GM10248 (cell line): ENCODE data around the gene PRKCE.

Experiments used
- CTCF ChIA-PET: fragments of 300-600 bp; sonication (Branson Sonifier 250); formaldehyde crosslinking; extraction: SDS; loops from one replicate; lab custom pipeline; 2021; ENCODE audit warnings: antibody characterized with exemption; lab: Yijun Ruan, JAX
- POLR2A ChIA-PET: fragments of 350-650 bp; sonication (Branson Sonifier 250); formaldehyde crosslinking; extraction: SDS; loops from one replicate; lab custom pipeline; 2020; ENCODE audit warnings: antibody characterized with exemption; lab: Yijun Ruan, JAX
- DNase-seq: peaks from one replicate; pipeline ENCODE4 v3.0.0; 2012; ENCODE audit errors: extremely low spot score
- TF ChIP-seq, protein P1 (sequence below): IDR thresholded peaks from 2 replicates; pipeline ENCODE4 v1.5.1; 2012; ENCODE audit warnings: mild to moderate bottlenecking, low read depth; ENCODE audit errors: extremely low read depth, missing control alignments, control extremely low read depth

The PRKCE gene

DNA sequence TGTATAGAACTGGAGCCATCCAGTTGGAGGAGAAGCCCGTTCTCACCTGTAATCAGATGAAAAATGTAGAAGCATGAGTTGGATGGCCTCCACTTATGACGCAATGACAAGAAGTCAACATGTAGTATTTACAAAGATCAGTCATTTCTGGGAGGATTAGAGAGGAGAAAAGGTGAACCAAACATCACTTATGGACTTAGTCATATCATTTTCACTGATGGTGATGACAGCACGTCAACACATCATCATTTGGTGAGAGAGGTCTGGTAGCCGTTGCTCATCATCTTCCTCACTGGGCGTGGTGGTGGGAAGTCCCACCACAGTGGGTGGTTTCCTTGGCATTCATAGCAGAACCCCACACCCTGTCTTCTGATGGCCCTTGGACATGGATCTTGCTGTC lies 381.5 kb downstream of the PRKCE start:
- TF ChIP-seq, protein P1, sequence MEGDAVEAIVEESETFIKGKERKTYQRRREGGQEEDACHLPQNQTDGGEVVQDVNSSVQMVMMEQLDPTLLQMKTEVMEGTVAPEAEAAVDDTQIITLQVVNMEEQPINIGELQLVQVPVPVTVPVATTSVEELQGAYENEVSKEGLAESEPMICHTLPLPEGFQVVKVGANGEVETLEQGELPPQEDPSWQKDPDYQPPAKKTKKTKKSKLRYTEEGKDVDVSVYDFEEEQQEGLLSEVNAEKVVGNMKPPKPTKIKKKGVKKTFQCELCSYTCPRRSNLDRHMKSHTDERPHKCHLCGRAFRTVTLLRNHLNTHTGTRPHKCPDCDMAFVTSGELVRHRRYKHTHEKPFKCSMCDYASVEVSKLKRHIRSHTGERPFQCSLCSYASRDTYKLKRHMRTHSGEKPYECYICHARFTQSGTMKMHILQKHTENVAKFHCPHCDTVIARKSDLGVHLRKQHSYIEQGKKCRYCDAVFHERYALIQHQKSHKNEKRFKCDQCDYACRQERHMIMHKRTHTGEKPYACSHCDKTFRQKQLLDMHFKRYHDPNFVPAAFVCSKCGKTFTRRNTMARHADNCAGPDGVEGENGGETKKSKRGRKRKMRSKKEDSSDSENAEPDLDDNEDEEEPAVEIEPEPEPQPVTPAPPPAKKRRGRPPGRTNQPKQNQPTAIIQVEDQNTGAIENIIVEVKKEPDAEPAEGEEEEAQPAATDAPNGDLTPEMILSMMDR: no peak
- no peak for DNase-seq
- ChIA-PET CTCF (no interaction called here), POLR2A (no interaction called here)

DNA sequence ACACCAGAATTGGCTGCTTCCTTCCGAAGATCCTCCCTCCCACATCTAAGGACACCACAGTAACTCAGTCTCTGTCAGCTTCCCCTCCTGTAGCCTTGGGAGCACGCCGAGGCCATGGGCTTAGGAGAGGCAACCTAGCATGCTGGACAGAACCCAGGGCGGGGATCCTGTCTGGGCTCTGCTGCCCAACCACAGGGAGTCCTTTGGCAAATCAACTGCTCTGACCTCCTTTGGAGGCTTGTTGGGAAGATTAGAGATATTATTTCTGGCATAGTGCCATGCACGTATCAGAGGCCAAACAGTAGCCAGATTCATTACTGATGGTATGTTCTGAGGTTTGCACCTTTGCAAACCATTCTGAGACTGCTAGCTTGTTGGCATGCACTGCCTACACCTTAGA lies 383.1 kb downstream of the PRKCE start:
- DNase-seq: no peak
- POLR2A ChIA-PET: no interaction called here
- TF ChIP-seq, protein P1: no peak
- CTCF ChIA-PET: interaction anchor here (1.4 kb wide), 1 partner anchor 12 kb away, joined by 4 read pairs; no protein-coding TSS in a partner anchor

DNA sequence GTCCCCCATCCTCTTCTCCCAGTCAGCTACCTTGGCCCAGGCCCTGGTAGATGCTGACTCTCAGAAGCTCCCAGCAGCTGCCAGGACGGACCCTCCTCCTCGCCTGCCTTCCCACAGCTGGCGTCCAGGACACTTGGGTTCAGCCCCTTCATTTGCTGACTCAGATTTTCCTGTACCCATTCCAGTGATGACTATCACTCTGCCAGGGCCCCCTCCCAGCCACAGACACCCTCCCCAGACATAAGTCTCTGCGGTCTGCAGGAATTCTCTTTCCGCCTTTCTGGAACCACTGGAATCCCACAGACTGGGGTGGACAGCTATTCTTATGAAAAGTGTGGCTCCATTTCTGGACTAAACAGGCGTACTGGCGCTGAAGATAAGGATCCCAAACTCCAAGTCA lies 385.5 kb downstream of the PRKCE start:
- DNase-seq: no peak
- ChIA-PET CTCF (interaction anchor here (0.9 to 1.2 kb wide), 2 partner anchors 9 to 12 kb away, joined by 3 to 5 read pairs; no protein-coding TSS in a partner anchor), POLR2A (no interaction called here)
- TF ChIP-seq, protein P1: no peak

DNA sequence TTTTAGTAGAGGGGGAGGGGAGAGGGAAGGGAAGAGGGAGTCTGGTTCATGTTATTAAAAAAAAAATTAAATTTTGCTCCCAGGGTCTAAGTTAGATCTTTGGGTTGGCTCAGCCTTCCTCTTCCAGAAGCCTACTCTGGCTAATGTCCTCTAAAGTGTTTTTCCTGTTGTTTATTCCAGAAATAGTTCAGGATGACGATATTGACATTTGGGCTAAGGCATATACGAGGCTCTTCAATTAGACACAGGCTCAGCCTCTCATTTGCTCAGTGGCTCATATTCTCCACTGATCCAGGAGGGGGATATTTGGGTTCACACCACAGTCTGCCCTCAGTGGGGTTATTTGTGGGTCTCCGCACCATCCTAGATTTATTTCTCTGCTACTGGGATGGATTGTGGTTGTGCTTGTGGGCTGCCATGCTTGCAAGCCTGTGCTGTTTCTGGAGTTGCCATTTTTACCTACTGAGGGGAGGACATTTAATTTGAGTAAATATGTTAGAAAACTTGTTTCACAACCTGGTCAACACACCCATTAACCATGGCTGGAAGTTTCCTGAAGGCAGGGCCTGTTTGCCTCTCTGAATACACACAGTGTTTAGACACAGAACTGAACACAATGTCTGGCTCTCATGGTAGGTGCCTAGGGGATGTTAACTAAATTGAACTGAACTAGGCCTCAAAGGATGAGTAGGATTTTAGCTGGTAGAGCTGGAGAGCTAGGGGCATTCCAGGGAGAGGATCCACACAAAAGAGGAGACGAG lies 388.2 kb downstream of the PRKCE start:
- CTCF ChIA-PET: interaction anchor here (1.3 to 1.8 kb wide), 5 partner anchors 9 to 23 kb away, joined by 3 to 7 read pairs (median 4); no protein-coding TSS in a partner anchor

DNA sequence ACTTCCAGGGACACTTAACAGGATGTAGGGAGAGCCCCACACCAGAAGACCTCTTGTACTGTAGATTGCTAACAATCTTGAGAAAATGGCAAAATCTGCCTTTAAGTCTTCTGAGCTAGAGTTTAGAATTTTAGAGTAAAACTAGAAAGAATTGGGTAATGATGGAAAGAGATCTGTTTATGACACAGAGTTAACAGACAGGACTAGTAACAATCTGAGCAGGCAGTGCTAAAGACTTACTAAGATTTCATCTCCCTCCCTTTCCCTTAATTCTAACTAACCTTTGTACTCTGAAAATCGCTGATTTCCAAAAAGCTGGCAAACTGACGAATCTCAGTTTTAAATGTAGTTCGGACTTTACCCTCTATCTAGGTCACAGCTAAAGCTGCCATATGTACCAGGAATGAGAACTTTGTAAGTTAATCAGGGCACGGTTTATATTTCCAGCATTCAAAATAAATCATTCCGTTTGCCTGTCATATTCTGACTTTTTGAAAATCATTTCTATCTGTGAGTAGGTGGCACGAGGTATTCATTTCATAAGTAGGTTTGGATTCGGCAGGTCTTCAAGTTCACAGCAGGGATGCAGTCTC lies 389.2 kb downstream of the PRKCE start:
- ChIA-PET POLR2A (interaction anchor here (0.6 kb wide), 1 partner anchor 184 kb away, joined by 3 read pairs; no protein-coding TSS in a partner anchor), CTCF (interaction anchor here (1.3 to 1.8 kb wide), 6 partner anchors 8 to 22 kb away, joined by 3 to 7 read pairs (median 4); no protein-coding TSS in a partner anchor)
- TF ChIP-seq, protein P1: no peak
- DNase-seq: no peak

More for the DNA sequence above, 388.2 kb downstream of the PRKCE start:
- POLR2A ChIA-PET: interaction anchor here (0.6 kb wide), 1 partner anchor 185 kb away, joined by 3 read pairs; no protein-coding TSS in a partner anchor
- DNase-seq: no peak
- TF ChIP-seq, protein P1: no peak

DNA sequence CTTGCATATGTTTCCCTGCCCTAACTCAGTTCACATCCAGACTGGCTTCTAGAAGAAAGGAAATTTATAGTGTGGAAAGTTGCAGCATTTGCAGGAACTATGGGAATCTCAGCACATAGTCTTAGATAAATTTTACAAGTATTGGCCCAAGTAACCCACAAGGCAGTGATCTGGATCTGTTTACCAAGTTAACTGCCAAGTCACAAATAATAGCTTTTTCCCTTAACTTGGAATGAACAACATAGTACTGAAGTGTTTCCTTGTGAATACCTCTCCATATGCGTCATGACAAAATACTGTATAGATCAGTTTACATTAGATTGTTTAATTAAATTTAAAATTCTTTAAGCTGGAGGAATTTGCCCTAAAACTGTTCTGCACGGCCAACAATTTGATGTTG lies 390.0 kb downstream of the PRKCE start:
- ChIA-PET CTCF (interaction anchor here (1.5 kb wide), 1 partner anchor 17 kb away, joined by 4 read pairs; no protein-coding TSS in a partner anchor), POLR2A (no interaction called here)
- TF ChIP-seq, protein P1: no peak
- DNase-seq: no peak
